ENCODE data around the gene PRPS1. TPM values are rescaled to one million over a fixed set of nuclear protein-coding genes. Genes with fewer than 3 reads are reported as not detected.

Gene PRPS1
- total and polyA plus RNA-seq, 9 of the 15 experiments (the other 6 are each of a cell fraction or from before 2014, with no cell fraction given) = 47.8 to 175 (median 79.6) TPM

- no peak for TF ChIP-seq PTTG1 (tag; IDR thresholded peaks at IDR 0.05; ENCODE audit: low read depth)
- TF ChIP-seq GABPA (tag; conservative IDR thresholded peaks at IDR 0.05; ENCODE audit: low read depth) = no peak
- no peak for TF ChIP-seq TAF9B (IDR thresholded peaks at IDR 0.05; ENCODE audit: partially characterized antibody)
- no peak for TF ChIP-seq CREM (IDR thresholded peaks at IDR 0.05; ENCODE audit: low read depth)
- TF ChIP-seq KHSRP (IDR thresholded peaks at IDR 0.05) = no peak
- TF ChIP-seq CHD2 (IDR thresholded peaks at IDR 0.05; ENCODE audit: low read depth, low read length) = no peak
- no peak for TF ChIP-seq HLTF (IDR thresholded peaks at IDR 0.05)
- peak; percentile 38; the same call in 1 of the 2 replicates for TF ChIP-seq MYC (IDR thresholded peaks at IDR 0.05; ENCODE audit: low read depth, low read length)
- TF ChIP-seq MYC (CRISPR knock-in tag; IDR thresholded peaks at IDR 0.05; ENCODE audit: borderline replicate concordance, low read depth) = no peak
- no peak for TF ChIP-seq ZFP1 (CRISPR knock-in tag; IDR thresholded peaks at IDR 0.05)
- no peak for TF ChIP-seq CHD4 (IDR thresholded peaks at IDR 0.05; ENCODE audit: insufficient read depth, insufficient replicate concordance, low read depth, low read length, poor library complexity, severe bottlenecking)
- peak; percentile 40; the same call in 1 of the 2 replicates for TF ChIP-seq DPF2 (IDR thresholded peaks at IDR 0.05)
- no peak for TF ChIP-seq IFI16 (CRISPR knock-in tag; IDR thresholded peaks at IDR 0.05)
- no peak for TF ChIP-seq ZFP30 (CRISPR knock-in tag; IDR thresholded peaks at IDR 0.05; ENCODE audit: borderline replicate concordance)
- TF ChIP-seq DLX4 (CRISPR knock-in tag; IDR thresholded peaks at IDR 0.05) = no peak
- no peak for TF ChIP-seq CREB1 (IDR thresholded peaks at IDR 0.05)
- TF ChIP-seq CREB1 (CRISPR knock-in tag; IDR thresholded peaks at IDR 0.05) = no peak
- no peak for TF ChIP-seq KLF13 (tag; IDR thresholded peaks at IDR 0.05; ENCODE audit: borderline replicate concordance, low read depth)
- TF ChIP-seq PPARD (CRISPR knock-in tag; IDR thresholded peaks at IDR 0.05) = no peak
- TF ChIP-seq XRCC3 (IDR thresholded peaks at IDR 0.05) = no peak
- TF ChIP-seq SRSF9 (IDR thresholded peaks at IDR 0.05; ENCODE audit: borderline replicate concordance, low read depth, low read length) = no peak
- no peak for TF ChIP-seq TAL1 (IDR thresholded peaks at IDR 0.05)
- no peak for TF ChIP-seq ZNF282 (CRISPR knock-in tag; IDR thresholded peaks at IDR 0.05)
- TF ChIP-seq PREB (CRISPR knock-in tag; IDR thresholded peaks at IDR 0.05) = no peak
- TF ChIP-seq TCFL5 (CRISPR knock-in tag; conservative IDR thresholded peaks at IDR 0.05) = no peak
- peak; percentile 68 for TF ChIP-seq ADNP (tag; IDR thresholded peaks at IDR 0.05)
- no peak for TF ChIP-seq WHSC1 (IDR thresholded peaks at IDR 0.05; ENCODE audit: low read length)
- TF ChIP-seq, protein P1, sequence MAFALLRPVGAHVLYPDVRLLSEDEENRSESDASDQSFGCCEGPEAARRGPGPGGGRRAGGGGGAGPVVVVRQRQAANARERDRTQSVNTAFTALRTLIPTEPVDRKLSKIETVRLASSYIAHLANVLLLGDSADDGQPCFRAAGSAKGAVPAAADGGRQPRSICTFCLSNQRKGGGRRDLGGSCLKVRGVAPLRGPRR (CRISPR knock-in tag; IDR thresholded peaks at IDR 0.05) = no peak
- no peak for TF ChIP-seq ETV5 (CRISPR knock-in tag; IDR thresholded peaks at IDR 0.05; ENCODE audit: low read depth)
- no peak for TF ChIP-seq C11orf30 (IDR thresholded peaks at IDR 0.05; ENCODE audit: low read depth)
- TF ChIP-seq PCBP1 (IDR thresholded peaks at IDR 0.05; ENCODE audit: low read depth, low read length, poor library complexity, severe bottlenecking) = no peak
Observed at GRCh38 chrX:107691024-107691448, 62.7 kb downstream of the PRPS1 start (continued).
